Measurements from ENCODE around the gene GPHN.

The GPHN gene

GRCh38 chr14:66603945-66604344 lies 96.0 kb downstream of the GPHN start:
- no peak for DNase-seq

GRCh38 chr14:66606826-66607225 lies 98.9 kb downstream of the GPHN start:
- DNase-seq: no peak

- DNase-seq: no peak
These were observed 102.2 kb downstream of the GPHN start for GRCh38 chr14:66610154-66610563.

GRCh38 chr14:66613344-66613743 lies 105.4 kb downstream of the GPHN start:
- no peak for DNase-seq

GRCh38 chr14:66619952-66620351 lies 112.0 kb downstream of the GPHN start:
- DNase-seq: no peak

- DNase-seq: no peak
These were observed 115.9 kb downstream of the GPHN start for GRCh38 chr14:66623838-66624237.

GRCh38 chr14:66624336-66624937 lies 116.5 kb downstream of the GPHN start:
- DNase-seq: peak; percentile 39 to 75

- DNase-seq: no peak
These were observed 120.7 kb downstream of the GPHN start for GRCh38 chr14:66628636-66629035.

GRCh38 chr14:66629499-66629898 lies 121.6 kb downstream of the GPHN start:
- DNase-seq: no peak

- DNase-seq: no peak
These were observed 126.9 kb downstream of the GPHN start for GRCh38 chr14:66634876-66635275.

- DNase-seq: no peak
These were observed 127.5 kb downstream of the GPHN start for GRCh38 chr14:66635435-66635834.

GRCh38 chr14:66636240-66636639 lies 128.3 kb downstream of the GPHN start:
- DNase-seq: no peak

- DNase-seq: no peak
These were observed 130.7 kb downstream of the GPHN start for GRCh38 chr14:66638689-66639088.

GRCh38 chr14:66641861-66642635 lies 134.1 kb downstream of the GPHN start:
- no peak for DNase-seq

GRCh38 chr14:66643344-66643743 lies 135.4 kb downstream of the GPHN start:
- DNase-seq: no peak

- no peak for DNase-seq
These were observed 137.8 kb downstream of the GPHN start for GRCh38 chr14:66645716-66646115.

- no peak for DNase-seq
These were observed 141.6 kb downstream of the GPHN start for GRCh38 chr14:66649498-66649897.

GRCh38 chr14:66650491-66650911 lies 142.6 kb downstream of the GPHN start:
- DNase-seq: no peak

GRCh38 chr14:66651536-66652220 lies 143.7 kb downstream of the GPHN start:
- no peak for DNase-seq

- no peak for DNase-seq
These were observed 144.7 kb downstream of the GPHN start for GRCh38 chr14:66652525-66653106.

- DNase-seq: no peak
These were observed 149.8 kb downstream of the GPHN start for GRCh38 chr14:66657780-66658179.

GRCh38 chr14:66662374-66662773 lies 154.4 kb downstream of the GPHN start:
- DNase-seq: no peak

- no peak for DNase-seq
These were observed 169.8 kb downstream of the GPHN start for GRCh38 chr14:66677780-66678179.

- peak in 1 of 2 experiments; percentile 29 for DNase-seq
These were observed 172.3 kb downstream of the GPHN start for GRCh38 chr14:66680216-66680615.

All from NCI-H446 (cell line).